Kidney epithelial cell (primary cell): ENCODE measurements around the gene UBL4A. TPM values are rescaled to one million over a fixed set of nuclear protein-coding genes. Genes with fewer than 3 reads are reported as not detected.

Source experiments
- DNase-seq: peaks from one replicate; pipeline ENCODE4 v3.0.0-alpha.2; 2010; ENCODE audit warnings: low read depth
- H3K27me3 ChIP-seq: 2 replicates; pipeline ENCODE4 v1.6.0; 2011; ENCODE audit warnings: low read length; ENCODE audit not compliant: control insufficient read depth, insufficient read depth
- H3K36me3 ChIP-seq: 2 replicates; pipeline ENCODE4 v1.5.1; 2011; ENCODE audit warnings: low read length; ENCODE audit not compliant: control insufficient read depth, insufficient read depth
- H3K4me3 ChIP-seq: 2 replicates; pipeline ENCODE4 v1.5.1; 2011; ENCODE audit warnings: low read depth, mild to moderate bottlenecking, control low read depth, low read length
- CTCF ChIP-seq: IDR thresholded peaks from 2 replicates; pipeline ENCODE4 v1.5.1; 2011; ENCODE audit warnings: mild to moderate bottlenecking, moderate library complexity, low read length, control low read depth, inconsistent platforms; ENCODE audit not compliant: insufficient read depth, poor library complexity, severe bottlenecking
- total RNA-seq: library from RNA; depleted of rRNA; stranded (reverse); fragments of >200 nt; gene quantifications from 2 replicates; pipeline ENCODE4 v1.2.3, GENCODE V29; 2015

UBL4A gene
- total RNA-seq, 1 donor from 2014 or later = 48.3 TPM

DNA sequence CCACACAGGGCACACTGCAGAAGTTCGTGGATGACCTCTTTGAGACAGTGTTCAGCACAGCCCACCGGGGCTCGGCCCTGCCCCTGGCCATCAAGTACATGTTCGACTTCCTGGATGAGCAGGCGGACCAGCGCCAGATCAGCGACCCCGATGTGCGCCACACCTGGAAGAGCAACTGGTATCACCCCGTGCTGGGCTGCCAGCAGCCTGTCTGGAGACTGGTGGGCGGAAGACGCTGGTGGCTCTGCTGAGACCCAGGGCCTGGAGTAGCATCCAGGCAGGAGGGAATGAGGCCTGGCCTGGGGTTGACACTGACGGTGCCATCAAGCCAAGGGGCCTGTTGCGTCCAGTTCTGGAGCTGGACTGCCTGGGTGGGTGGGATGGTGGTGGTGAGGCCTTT, 16.0 kb downstream of the UBL4A start:
- DNase-seq = no peak
- Histone ChIP-seq H3K27me3 (no peaks in the 10 kb centered on the region), H3K4me3 (no peak overlapping the region), H3K36me3 (no peaks in the 10 kb centered on the region)
- no peak for TF ChIP-seq CTCF

- Histone ChIP-seq H3K36me3 (no peaks in the 10 kb centered on the region), H3K4me3 (no peak overlapping the region), H3K27me3 (no peaks in the 10 kb centered on the region)
- no peak for TF ChIP-seq CTCF
- no peak for DNase-seq
Measured at GRCh38 chrX:154469880-154470279, 16.5 kb downstream of the UBL4A start.

- H3K27me3 ChIP-seq = no peaks in the 10 kb centered on the region
- TF ChIP-seq CTCF = no peak
- no peak for DNase-seq
- no peak overlapping the region for H3K4me3 ChIP-seq
- H3K36me3 ChIP-seq = no peaks in the 10 kb centered on the region
Measured at GRCh38 chrX:154469114-154469513, 17.3 kb downstream of the UBL4A start.

GRCh38 chrX:154468217-154468616, 18.2 kb downstream of the UBL4A start:
- TF ChIP-seq CTCF = no peak
- no peaks in the 10 kb centered on the region for H3K36me3 ChIP-seq
- no peaks in the 10 kb centered on the region for H3K27me3 ChIP-seq
- no peak overlapping the region for H3K4me3 ChIP-seq
- DNase-seq = no peak

GRCh38 chrX:154467556-154467955, 18.9 kb downstream of the UBL4A start:
- no peaks in the 10 kb centered on the region for H3K27me3 ChIP-seq
- H3K36me3 ChIP-seq = no peaks in the 10 kb centered on the region
- DNase-seq = no peak
- no peak for TF ChIP-seq CTCF
- H3K4me3 ChIP-seq = no peak overlapping the region

- TF ChIP-seq CTCF = no peak
- Histone ChIP-seq H3K4me3 (no peak overlapping the region), H3K36me3 (no peaks in the 10 kb centered on the region), H3K27me3 (no peaks in the 10 kb centered on the region)
- DNase-seq = no peak
Measured at GRCh38 chrX:154466907-154467306, 19.5 kb downstream of the UBL4A start.
